NCI-H2196 (cell line): ENCODE results near the gene PDZD2.
"Not testable (repeated sequence)": the region's sequence is repeated elsewhere in the genome, so short reads cannot be mapped to it uniquely, and the experiment has no call there.

Experiments
- DNase-seq: peaks from one replicate; lab custom pipeline; 2025; ENCODE audit not compliant: unreplicated experiment; lab: John Stamatoyannopoulos, UW

The PDZD2 gene

GRCh38 chr5:32094691-32095090, 455.8 kb downstream of the PDZD2 start:
- DNase-seq = no peak

- DNase-seq = no peak
These were observed 456.3 kb downstream of the PDZD2 start for GRCh38 chr5:32095261-32095671.

- DNase-seq = no peak
These were observed 458.1 kb downstream of the PDZD2 start for GRCh38 chr5:32096891-32097595.

DNA sequence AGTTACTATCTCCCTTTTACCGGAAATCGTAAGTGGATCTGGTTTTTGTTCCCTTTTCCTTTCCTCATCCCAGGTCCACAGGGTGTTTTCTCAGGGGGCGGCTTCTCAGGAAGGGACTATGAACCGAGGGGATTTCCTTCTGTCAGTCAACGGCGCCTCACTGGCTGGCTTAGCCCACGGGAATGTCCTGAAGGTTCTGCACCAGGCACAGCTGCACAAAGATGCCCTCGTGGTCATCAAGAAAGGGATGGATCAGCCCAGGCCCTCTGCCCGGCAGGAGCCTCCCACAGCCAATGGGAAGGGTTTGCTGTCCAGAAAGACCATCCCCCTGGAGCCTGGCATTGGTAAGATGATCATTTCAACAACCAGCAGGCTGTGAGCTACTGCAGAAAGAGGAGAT, 459.4 kb downstream of the PDZD2 start:
- DNase-seq = no peak

DNA sequence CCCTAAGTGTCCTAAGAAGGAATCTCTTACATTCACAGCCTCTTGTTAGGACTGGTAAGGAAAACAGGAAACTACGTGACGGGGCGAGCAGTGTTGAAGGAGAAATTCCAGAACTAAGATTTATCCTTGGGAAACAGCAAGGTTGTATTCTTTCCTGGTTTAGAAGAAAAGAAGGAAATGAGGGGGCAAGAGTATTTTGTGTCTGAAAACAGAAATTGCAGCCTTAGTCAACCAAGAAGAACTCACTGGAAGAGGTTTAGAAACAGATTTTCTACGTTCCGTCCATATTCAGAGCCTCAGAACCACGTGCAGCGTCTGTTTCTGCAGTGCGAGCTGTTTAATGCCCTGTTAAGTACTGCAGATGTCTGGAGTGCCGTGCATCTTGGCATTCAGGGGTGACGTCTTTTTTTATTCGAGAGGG, 460.0 kb downstream of the PDZD2 start:
- DNase-seq = no peak

DNA sequence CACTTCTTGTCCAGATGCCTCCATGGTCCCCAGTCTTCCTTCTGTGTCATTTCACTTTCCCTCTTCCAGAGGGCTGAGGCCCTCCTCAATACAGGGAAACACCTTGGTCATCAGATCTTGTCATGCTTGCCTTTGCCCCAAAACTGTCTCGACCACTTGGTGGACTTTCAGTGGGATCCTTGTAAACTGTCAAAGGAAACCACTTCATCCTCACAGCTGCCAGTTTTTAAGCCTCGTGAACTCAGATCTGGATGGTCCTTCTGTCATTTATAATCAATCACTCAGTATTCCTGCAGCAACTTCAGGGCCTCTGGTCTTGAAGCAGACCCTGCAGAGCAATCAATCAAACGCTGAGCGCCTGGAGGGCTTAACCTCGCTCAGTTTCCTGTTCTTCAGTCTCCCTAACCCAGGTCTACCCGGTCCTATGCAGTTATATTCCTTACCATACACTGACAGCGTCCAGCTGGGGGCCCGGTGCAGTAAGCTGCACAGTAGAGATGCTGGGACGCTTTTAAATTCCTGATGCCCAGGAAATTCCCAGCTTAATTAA, 460.6 kb downstream of the PDZD2 start:
- no peak for DNase-seq

DNA sequence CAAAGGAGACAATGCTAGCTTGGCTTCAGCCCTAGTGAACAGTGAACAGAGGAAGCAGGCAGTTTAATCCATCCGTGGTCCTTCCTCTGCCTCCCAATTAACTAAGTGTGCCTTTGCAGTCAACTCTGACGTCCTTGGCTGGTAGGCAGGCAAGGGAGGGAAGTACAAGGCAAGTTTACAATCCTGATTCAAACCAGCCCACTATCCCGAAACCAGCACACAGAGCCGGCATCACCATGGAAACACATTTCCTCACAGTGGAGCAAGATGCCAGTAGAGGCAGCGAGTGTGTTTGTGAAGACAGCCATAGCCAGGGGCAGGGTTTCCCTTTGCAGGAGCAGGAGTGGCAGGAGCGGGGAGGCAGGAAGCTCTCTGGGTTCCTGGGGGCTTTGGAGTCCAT, 461.3 kb downstream of the PDZD2 start:
- no peak for DNase-seq

- DNase-seq = no peak
These were observed 461.9 kb downstream of the PDZD2 start for GRCh38 chr5:32100691-32101302.

DNA sequence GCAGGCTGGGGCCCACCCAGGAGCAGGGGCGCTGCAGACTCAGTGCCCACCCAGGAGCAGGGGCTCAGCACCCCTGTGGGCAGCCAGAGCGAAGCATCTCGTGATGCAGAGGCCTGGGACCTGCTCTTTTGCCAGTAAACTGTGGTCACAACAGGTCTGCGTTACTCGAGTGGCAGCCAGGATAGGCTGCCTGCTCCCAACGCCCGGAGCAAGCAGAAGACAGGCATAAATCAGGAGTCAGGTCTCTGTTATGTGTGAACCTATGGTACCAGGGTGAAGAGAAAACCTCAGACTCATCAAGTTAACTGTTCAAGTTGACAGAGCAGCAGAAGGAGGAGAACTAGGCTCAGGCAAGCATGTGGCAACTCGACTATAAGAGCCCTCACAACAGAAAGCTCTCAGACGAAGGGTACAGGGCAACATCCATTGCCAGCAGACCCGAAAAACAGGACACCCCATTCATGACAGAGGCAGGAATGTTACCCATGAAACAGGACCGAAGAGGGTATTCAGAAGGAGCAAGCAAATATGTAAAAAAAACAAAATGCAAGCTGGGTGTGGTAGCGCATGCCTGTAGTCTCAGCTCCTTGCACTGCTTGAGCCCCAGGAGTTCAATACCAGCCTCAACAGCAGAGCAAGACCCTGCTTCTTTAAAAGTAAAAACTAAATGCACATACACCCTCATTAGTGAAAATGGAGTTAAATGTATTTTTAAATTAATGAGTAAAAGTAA, 463.5 kb downstream of the PDZD2 start:
- DNase-seq = no peak

DNA sequence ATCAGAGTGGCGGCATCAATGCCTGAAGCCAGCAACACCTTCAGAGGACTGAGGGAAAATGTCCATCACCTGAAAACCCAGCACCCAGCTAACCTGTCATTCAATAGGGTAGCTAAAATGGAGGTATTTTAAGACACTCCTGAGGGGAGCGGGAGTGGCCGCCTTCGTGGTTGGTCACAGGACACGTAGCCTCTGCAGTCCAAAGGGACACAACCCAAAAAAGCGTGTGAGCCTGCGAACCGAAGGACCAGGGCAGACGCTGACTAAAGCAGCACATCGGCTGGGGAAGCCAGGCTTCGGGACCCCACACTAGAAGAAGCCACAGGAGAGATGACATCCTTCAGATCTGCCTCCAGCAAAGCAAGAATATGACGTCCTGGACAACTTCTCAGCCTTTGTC, 464.6 kb downstream of the PDZD2 start:
- no peak for DNase-seq

GRCh38 chr5:32107291-32107690, 468.4 kb downstream of the PDZD2 start:
- DNase-seq = no peak

GRCh38 chr5:32108167-32108566, 469.2 kb downstream of the PDZD2 start:
- no peak for DNase-seq

GRCh38 chr5:32109236-32109635, 470.3 kb downstream of the PDZD2 start:
- DNase-seq = no peak

GRCh38 chr5:32110111-32110696, 471.3 kb downstream of the PDZD2 start:
- DNase-seq = no peak

DNA sequence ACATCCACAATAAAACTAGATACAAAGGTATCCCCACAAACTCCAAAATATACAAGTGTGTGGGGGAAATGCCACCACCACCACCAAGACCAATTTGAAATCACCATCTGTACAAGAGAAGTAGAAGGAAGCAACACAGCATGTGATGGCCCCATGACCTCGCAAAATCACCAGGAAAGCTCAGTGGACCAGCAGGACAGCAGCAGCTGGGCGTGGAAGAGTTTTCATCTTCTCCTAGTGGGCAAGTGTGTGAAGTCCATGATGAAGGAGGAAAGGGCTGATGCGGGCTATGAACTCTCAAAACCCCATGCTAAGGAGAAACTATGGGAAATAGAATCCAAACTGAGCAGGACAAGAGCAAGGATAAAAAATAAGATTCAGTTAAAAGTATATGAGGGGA, 477.1 kb downstream of the PDZD2 start:
- DNase-seq = no peak

- DNase-seq = no peak
These were observed 477.8 kb downstream of the PDZD2 start for GRCh38 chr5:32116574-32117313.

- not testable (repeated sequence) for DNase-seq
These were observed 480.0 kb downstream of the PDZD2 start for GRCh38 chr5:32118922-32119321.

GRCh38 chr5:32123058-32123805, 484.3 kb downstream of the PDZD2 start:
- DNase-seq = no peak

GRCh38 chr5:32123889-32124676, 485.2 kb downstream of the PDZD2 start:
- no peak for DNase-seq
